ENCODE measurements around the gene LRP6.

LRP6 gene

DNA sequence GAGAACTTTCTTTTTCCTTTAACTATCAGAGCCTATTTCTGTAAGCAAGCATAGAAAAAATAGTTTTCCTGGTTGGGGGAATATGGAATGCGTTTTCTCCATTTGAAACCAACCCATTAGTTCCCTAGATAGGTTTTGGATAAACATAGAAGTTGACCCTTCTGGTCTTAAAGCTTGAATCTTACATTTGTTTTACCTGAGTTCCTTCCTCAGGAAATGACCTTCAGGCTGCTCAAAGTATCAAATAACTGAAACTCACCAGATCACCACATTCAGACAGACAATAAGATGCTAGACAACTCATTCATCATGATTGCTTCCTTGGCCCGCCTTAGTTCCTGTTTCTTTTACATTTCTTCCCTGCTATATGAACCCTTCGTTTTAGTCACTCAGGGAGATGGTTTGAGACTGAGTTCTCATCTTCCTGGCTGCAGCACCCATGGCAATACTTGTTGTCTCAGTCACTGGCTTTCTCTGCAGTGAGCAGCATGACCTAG is 52.2 kb downstream of the LRP6 start:
- DNase-seq (ENCODE audit: low read depth) = no peak

DNA sequence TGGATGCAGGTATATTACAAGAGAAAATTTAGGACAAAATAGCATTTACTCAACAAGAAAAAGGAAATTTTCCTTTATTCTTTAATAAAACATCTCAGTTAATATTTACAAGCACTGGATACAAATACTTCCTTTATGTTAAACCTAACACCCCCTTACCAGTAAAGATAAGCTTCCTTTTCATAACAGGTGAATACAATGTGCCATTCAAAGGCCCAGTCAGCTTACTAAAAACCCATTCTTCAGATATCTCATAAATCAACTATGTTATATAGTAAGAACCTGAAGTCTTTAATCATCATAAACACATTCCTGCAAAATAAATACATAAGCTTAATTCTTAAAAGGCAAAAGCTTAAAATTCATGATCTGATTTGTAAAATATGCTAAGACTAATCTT is 52.6 kb downstream of the LRP6 start:
- DNase-seq (ENCODE audit: low read depth) = no peak

DNA sequence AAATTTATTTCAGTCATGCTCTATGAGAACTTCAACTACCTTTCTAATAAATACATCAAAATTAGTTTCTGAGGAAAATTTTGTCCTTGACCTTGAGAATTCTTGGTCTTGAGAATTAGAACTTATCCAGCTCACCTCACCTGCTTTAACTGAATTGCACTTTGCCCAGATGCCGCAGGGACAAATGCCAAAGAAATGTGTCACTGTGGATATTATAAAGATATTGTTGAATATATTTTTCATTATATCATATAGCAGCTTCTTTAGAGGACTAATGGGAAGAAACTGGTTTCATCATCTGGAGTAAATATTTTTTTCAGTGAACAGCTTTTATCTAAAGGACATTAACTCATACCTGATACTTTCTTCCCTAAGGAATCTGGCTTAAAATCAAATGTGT is 54.1 kb downstream of the LRP6 start:
- no peak for DNase-seq (ENCODE audit: low read depth)

DNA sequence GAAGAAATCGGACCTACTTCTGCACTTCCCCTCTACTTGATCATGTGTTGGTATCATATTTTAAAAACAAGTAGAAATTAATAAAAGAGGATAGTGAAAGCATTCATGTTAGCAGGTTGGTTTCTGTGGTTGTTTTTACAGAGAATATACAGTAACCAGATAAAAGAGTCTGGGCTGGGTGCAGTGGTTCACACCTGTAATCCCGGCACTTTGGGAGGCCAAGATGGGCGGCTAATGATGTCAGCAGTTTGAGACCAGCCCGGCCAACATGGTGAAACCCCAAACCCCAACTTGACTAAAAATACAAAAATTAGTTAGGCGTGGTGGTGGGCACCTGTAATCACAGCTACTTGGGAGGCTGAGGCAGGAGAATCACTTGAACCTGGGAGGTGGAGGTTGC is 55.9 kb downstream of the LRP6 start:
- DNase-seq (ENCODE audit: low read depth) = no peak

DNA sequence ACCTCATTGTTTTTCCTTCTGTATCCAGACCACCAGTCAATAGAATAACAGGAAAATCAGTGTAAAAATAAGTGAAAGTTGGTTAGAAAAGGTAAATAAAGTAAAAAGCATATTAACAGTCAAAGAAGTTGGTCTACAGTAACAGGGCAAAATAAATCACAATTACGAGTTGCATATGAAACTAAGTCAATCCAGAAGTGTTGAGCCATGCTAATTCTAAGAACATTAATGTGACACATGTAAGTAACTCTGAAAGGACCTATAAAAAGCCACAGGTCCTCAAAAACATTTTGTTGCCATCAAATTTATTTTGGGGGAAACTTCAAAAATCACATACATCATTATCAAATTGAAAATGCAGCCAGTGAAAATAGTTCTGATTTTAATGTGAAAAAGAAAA is 56.4 kb downstream of the LRP6 start:
- no peak for DNase-seq (ENCODE audit: low read depth)

DNA sequence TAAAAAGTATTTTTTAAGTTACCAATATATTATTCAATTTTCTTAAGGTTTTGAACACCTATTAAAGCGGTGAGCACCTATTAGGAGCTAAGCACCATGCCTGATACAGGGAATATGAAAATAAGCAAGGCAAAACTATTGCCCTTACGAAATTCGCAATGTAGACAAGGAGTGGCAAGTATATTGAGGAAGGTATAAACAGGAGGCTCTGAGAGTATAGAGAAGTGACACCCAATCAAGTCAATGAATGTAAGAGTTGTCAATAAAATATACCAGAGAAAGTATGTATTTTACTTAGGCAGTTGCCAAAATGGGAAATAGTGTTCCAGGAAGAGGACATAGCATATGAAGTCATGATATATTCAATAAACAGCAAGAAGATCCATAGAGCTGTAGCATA is 57.2 kb downstream of the LRP6 start:
- DNase-seq (ENCODE audit: low read depth) = no peak

DNA sequence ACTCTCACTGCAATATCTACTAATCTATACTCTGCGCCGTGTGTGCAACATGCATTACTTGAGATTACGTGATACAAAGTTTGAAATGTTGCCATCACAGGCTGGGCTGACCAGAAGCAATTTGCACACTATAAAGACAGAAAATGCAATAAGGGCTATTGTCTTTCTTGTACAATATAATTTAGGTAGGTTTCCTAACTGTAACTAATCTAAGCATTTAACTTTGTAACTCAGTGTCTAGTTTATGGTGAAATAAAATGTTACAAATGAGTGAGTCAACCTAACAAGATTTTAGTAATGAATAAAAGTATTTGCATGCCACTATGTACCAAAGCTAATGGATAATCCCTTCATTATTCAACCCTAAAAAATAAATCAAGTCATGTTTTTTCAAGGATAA is 57.8 kb downstream of the LRP6 start:
- DNase-seq (ENCODE audit: low read depth) = no peak

DNA sequence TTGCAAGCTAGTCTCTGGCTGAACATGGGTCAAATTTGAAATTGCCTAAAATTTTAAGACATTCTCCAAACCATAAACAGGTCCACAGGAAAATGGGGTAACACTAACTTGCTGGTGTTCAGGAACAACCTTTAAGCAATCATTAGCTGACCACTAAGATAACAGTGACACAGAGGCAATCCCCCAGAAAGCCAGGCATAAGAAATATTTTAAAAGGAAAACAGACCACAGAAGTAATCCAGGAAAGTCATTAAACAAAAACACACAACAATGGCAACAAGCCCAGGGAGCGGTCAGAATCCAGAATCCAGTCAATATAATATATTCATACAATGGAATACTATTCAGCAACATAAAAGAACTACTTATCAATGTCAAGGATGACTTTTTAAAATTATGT is 59.1 kb downstream of the LRP6 start:
- DNase-seq (ENCODE audit: low read depth) = no peak

DNA sequence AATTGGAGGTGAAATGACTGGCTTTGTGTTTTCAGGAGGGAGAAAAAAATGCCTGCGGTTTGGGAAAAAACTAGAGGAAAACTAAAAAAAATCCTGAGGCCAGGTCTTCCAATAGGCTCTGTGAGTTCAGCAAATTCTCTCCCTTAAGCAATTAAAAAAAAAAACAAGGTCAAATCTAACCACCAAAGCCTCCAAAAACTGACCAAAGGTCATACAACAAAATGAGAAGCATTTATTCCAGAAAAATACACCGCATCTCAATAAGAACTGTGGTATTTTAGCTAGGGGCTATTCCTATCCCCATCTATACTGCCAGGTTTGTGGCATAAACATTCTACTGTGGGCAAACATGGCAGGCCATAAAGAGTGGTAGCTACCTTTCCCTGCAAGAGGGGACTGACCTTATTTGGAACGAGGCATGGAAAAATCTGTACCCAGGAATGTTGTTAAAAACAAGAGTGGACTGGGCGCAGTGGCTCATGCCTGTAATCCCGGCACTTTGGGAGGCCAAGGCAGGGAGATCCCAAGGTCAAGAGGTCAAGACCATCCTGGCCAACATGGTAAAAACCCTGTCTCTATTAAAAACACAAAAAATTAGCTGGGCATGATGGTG is 60.0 kb downstream of the LRP6 start:
- no peak for DNase-seq (ENCODE audit: low read depth)

DNA sequence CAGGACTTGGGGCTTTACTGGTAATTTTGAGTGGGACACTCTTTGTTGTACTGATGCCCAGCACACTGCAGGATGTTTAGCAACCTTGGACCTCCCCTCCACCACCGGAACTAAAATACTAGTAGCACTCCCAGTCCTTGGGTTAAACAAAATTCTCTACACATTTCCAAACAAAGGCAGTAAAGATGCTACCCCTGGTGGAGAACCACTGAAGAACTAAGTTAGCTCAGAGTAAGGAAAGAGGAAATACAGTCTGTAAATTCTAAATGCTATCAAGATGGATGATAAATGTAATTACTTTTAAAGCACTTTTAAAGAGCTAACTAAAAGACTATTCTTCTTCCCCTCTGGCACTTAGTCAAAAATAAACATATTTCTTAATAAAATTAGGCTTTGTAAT is 64.1 kb downstream of the LRP6 start:
- DNase-seq (ENCODE audit: low read depth) = no peak

DNA sequence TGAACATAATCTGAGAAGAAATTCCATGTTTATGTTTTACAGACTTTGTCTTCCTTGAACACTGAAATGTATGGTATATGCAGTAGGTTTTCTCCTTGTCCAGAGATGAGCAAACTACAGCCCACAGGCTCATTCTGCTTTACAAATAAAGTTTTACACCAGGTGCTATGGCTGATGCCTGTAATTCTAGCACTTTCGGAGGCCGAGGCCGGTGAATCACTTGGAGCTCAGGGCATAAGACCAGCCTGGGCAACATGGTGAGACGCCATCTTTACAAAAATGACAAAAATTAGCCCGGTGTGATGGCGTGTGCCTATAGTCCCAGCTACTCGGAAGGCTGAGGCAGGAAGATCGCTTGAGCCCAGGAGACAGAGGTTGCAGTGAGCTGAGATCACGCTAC is 64.7 kb downstream of the LRP6 start:
- no peak for DNase-seq (ENCODE audit: low read depth)

DNA sequence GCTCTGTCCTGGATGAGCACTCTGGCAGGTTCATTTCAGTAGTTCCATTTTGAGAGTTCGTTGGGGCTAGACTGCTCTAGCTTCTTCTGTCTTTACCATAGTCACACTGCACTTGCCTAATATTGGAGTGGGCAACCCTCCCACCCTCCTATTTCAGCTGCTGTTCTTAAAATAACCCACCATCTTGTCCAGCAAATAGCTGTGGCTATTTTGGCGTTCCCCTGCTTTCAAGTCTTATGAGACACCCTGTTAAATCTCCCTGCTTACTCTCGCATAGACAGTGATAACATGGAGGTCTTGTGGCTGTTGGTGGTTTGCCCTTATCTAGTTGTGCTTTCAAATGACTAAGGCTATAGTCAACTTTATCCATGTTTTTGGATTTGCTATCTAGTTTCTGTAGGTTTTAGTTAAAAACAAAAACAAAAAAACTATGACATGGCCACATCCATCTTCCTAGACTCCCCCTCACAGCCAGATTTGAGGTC is 65.5 kb downstream of the LRP6 start:
- DNase-seq (ENCODE audit: low read depth) = no peak

DNA sequence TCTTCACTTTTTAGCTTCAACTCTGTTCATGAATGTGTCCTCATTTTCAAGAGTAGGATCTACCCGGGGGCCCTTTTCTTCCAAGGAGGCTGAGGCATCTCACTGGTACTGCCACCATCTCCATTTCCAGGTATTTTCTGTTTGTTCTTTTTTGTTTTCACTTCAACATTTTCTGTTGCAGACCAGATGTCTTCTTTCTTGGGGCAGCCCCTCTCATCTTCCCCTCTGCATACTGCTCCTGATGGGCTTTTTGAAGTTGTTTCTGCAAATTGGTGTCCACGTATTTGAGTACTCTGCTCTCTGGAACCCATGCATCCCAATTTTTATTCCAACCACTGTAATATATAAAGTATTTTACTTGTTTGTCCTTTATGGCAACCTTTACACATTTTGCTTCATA is 66.5 kb downstream of the LRP6 start:
- no peak for DNase-seq (ENCODE audit: low read depth)

DNA sequence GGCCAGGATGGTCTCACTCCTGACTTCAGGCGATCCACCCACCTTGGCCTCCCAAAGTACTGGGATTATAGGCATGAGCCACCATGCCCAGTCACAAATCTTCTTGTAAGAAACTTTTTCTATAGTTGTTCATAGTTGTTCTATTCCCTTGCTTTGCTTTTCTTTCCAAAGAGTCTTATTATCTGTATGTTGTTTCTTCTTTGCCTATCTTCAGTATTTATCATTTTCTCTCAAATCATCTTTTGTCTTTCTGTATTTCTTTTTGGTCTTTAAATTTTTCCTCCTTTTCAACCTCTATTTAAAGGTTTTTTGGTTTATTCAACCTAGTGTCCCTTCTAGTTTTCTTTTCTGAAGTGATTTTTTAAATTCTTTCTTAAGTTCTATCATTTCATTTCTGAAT is 68.7 kb downstream of the LRP6 start:
- DNase-seq (ENCODE audit: low read depth) = no peak

DNA sequence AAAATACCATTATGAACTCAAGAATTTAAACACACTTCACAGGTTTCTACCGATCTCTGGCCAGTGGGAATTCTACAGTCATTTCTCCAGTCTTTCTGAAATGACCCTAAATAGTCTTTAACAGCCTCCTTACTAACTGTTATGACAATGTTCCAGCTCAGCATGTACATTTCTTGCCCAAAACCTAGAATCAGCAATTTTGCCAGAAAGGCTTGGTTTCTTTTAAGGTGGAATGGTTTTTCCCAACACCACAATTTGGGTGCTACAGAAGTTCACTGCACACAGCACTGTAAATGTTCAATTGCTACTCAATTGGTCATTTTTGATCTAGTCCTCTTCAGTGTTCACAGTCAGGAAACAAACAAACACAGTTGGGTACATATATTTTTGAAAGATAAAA is 69.7 kb downstream of the LRP6 start:
- DNase-seq (ENCODE audit: low read depth) = no peak

DNA sequence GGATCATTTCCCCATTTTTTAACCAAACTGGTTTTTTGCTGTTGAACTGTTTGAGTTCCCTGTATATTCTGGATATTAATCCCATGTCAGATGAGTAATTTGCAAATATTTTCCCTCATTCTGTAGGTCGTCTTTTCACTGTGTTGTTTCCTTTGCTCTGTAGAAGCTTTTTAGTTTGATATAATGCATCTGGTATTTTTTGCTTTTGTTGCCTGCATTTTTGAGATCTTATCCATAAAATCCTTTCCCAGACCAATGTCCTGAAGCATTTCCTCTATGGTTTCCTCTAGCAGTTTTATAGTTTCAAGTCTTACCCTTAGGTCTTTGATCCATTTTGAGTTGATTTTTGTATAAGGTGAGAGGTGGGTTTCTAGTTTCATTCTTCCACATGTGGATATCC is 71.3 kb downstream of the LRP6 start:
- DNase-seq (ENCODE audit: low read depth) = no peak

DNA sequence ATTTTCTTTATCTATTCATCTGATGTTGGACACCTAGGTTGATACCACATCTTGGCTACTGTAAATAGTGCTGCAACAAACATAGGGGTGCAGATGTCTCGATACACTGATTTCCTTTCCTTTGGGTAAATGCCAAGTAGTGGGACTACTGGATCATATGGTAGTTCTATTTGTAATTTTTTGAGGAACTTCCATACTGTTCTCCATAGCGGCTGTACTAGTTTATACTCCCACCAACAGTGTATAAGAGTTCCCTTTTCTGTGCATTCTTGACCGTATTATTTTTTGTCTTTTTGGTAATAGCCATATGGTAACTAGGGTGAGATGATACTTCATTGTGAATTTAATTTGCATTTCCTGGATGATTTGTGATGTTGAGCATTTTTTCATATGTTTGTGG is 71.8 kb downstream of the LRP6 start:
- no peak for DNase-seq (ENCODE audit: low read depth)

DNA sequence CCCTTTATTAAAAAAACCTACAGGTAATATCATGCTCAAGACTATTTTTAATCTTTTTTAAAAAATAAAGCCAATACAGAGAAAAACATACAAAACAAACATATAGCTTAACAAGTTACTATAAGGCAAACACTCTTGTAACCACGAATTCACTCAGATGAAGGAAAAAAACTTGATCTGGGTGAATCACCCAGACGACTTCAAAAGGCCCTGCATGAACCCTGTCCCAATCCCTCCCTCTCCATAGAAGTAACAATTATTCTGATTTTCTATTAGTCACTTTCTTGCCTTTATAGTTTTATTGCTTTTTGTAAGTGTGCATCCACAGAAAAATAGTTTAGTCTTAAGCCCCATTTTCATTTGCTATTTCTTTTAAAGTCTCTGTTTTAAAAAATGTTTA is 72.6 kb downstream of the LRP6 start:
- DNase-seq (ENCODE audit: low read depth) = no peak

DNA sequence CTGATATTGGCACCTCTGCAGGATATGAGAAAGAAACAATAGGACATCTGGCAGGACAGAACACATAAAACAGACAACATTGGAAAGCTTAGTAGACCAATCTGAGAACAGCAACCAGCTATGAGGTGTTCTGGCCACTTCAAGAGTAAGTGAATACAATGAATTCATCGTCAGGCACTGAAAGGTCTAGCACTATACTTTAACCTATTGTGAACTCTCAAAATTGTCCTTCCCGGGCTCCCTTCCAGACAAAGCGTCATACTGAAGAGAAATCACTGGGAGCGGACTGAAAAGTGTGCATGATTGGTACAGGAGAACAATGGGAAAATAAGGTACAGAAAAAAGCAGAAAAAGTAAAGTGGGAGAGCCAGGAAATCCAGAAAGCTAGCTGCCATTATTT is 75.8 kb downstream of the LRP6 start:
- no peak for DNase-seq (ENCODE audit: low read depth)

DNA sequence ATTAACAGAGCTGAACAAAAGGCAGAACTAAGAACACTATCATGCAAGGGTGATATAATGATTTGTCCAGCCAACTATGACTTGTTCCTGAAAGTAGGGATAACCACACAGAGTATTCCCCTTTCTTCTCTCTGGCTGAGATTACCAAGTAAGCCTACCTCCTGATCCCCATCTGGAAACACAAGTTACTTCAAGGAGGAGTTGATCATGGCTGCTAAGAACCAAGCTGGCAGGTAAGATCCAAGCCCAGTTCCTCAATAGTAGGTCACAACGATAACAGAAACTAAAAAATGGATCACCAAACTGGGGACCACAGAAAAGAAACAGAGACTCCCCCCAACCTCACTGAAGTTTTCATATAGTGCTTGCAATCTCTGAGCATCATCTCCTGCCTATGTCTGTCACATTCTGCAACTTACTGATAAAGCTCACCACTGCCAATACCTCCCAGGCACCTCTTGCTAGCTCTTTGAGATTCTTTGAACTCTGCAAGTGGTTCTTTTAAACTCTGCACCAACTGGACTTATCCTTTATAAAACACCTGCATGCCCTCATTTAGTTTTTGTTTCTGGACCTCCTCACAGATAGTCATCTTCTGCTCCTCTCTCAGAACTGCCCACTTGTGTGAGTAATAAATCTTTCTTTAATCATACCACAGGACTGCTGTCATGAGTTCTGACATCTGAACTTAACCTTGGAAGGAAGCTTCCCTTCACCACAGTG is 76.6 kb downstream of the LRP6 start:
- no peak for DNase-seq (ENCODE audit: low read depth)

DNA sequence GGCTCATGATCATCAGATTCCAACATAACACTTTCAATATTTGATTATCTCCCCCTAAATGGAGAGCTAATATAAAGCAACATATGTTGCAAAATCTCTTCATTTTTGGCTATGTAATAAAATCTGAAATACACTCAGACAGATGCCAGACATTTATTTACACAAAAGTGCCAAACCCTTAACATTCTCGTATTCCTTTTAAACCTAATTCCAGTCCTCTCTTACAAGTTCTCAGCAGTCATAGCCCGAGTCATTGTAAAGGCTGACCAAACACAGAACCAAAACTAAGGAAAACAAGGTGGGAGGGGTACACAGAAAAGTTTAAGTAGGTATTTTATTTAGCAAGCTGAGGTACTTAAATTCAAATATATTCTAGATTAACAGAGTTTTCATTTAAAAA is 81.4 kb downstream of the LRP6 start:
- no peak for DNase-seq (ENCODE audit: low read depth)

DNA sequence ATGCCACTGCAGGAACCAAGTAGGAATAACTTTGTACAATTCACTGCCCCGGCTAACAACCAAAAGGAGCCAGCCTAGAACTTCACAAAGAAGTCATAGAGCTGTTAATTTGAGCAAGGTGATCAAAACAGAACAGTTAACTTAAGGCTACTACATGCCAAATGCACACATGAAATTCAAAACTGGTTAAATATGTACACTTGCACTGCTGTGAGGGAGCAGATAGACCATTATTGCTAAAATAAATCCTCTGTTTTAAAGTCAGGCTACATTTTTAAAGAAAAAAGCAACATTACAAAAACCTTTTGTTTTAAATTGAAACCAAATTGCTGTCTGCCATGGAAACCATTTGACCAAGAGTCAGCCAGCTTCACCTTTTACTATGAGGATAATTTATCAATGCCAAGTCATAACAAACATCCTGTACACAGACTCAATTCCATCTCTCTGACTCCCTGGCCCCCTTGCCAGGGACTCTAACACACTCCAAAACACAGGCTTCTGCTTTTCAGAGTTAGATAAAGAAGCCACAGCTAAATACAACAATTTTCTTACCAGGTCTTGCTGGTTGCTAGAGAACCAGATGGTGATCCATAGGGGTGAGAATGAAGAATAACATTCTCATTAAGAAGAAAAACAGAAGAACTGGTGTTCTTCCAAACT is 84.0 kb downstream of the LRP6 start:
- no peak for DNase-seq (ENCODE audit: low read depth)

DNA sequence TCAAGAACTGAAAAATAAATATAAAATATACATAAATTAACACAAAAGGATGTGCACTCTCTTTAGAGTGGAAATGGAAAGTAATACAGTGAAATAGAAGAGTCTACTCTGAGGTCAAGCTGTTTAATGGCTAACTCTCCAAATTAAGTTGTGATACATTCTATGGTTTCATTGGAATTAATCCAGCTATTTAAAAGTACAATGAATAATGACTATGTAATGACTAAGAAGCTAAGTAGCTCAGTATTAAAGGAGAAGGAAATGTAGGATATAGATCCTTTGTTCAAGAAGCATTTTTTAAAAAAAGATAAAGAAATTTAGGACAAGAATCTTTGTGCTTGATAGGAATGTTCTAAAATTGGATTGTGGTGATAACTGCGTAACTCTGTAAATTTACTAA is 85.3 kb downstream of the LRP6 start:
- no peak for DNase-seq (ENCODE audit: low read depth)

All from HS-5 (cell line).